H1 (cell line): ENCODE measurements around the gene ARHGAP15.

ENCODE experiments used
- TAF7 ChIP-seq: optimal IDR thresholded peaks from 2 replicates; pipeline ENCODE3; 2011; ENCODE audit warnings: low read depth, mild to moderate bottlenecking, inconsistent platforms, low read length, moderate library complexity, borderline replicate concordance
- TF ChIP-seq, protein P1 (sequence below), 3 experiments: IDR thresholded peaks; 1 replicate in 2 of 3; 2 replicates in 1 of 3; pipeline versions ENCODE4 v1.5.1 to v1.6.1; 2011; ENCODE audit warnings: low read length in 3 of 3, mild to moderate bottlenecking in 3 of 3, inconsistent platforms in 2 of 3, low read depth in 1 of 3, moderate library complexity in 1 of 3; ENCODE audit not compliant: insufficient read depth in 1 of 3; ENCODE audit errors: control extremely low read depth in 1 of 3

DNA sequence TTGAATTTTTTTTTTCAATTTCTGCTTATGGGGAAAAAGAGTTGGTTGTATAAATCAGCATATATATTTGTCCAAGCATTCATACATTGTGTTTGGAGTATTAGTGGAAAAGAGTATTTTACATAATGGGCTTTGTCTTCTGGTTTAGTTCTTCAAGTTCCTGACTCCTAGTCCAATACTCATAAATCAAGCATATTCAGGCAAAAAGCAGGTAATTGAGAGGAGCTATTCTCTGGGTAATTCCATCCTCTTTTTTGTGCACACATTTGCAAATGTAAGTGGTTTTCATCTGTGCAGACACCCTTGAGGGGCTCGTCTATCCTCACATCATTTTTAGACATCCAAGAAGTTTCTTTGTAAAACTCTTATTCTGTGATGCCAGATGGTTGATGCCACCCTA is 337.2 kb downstream of the ARHGAP15 start:
- TF ChIP-seq, protein P1, sequence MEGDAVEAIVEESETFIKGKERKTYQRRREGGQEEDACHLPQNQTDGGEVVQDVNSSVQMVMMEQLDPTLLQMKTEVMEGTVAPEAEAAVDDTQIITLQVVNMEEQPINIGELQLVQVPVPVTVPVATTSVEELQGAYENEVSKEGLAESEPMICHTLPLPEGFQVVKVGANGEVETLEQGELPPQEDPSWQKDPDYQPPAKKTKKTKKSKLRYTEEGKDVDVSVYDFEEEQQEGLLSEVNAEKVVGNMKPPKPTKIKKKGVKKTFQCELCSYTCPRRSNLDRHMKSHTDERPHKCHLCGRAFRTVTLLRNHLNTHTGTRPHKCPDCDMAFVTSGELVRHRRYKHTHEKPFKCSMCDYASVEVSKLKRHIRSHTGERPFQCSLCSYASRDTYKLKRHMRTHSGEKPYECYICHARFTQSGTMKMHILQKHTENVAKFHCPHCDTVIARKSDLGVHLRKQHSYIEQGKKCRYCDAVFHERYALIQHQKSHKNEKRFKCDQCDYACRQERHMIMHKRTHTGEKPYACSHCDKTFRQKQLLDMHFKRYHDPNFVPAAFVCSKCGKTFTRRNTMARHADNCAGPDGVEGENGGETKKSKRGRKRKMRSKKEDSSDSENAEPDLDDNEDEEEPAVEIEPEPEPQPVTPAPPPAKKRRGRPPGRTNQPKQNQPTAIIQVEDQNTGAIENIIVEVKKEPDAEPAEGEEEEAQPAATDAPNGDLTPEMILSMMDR (IDR thresholded peaks at IDR 0.05; ENCODE audit: control extremely low read depth in 1 of 3, insufficient read depth in 1 of 3, low read depth in 1 of 3, low read length in 3 of 3) = no peak
- no peak for TF ChIP-seq TAF7
